GM12892 (cell line): ENCODE data around the gene BMERB1.

Source experiments
- POLR2A ChIP-seq: IDR thresholded peaks from 2 replicates; pipeline ENCODE4 v1.6.1; 2011; ENCODE audit warnings: low read depth, low read length, control low read depth
- POLR2AphosphoS5 ChIP-seq: IDR thresholded peaks from 2 replicates; pipeline ENCODE4 v1.6.1; 2011; ENCODE audit warnings: low read depth, low read length, control low read depth

DNA sequence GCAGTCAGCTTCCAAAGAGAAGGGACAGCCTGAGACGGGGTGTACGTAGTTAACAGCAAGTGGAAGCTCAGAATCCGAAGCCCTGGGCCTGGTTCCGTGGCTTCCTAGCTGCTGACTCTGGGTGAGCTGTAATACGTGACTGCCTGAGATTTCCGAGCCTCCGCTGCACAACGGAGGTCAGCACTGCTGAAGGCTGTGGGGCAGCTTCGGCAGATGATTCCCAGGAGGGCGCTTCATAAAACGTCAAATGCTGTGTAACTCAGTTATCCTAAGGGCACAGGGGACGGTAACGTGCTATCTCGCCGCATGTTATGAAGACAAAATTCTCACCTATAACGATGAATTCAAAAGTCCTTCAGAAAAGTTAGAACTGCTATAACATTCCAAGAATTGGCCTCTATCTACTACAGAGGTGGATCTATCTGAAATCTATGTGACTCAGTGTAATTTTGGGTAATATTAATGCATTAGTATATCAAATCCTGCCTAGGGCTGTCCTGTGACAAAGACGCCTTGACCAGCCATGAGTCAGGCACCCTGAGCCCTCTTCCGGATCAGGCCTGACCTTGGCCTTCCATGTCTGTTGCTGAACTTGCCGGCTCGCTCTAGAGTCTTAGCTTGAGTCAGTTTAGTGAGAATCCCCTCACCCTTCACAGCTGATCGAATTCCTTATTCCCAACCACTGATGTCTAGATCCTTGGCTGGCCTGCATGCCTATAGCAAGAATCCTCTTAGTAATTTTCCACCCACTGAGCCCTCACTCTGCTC is 165.1 kb downstream of the BMERB1 start:
- TF ChIP-seq POLR2A (no peak), POLR2AphosphoS5 (no peak)
